ENCODE results near the gene CYBC1.

The CYBC1 gene

GRCh38 chr17:82489117-82489516, 38.6 kb upstream of the CYBC1 start:
- H3K27me3 Mint-ChIP-seq = no peaks in the 10 kb centered on the region
- peaks cover 2% of the 10 kb centered on the region for H3K4me1 Mint-ChIP-seq (ENCODE audit: low read depth)
- H3K27ac Mint-ChIP-seq = no peak overlapping the region
- H3K9me3 Mint-ChIP-seq = no peaks in the 10 kb centered on the region
- H3K4me3 Mint-ChIP-seq = no peak overlapping the region
- intact Hi-C loops (cut with micrococcal nuclease) = no loop called here
- H3K36me3 Mint-ChIP-seq (ENCODE audit: low read depth) = peaks cover 56% of the 10 kb centered on the region

GRCh38 chr17:82487910-82488309, 37.4 kb upstream of the CYBC1 start:
- Mint-ChIP-seq H3K4me1 (ENCODE audit: low read depth) (no peaks in the 10 kb centered on the region), H3K27ac (no peak overlapping the region), H3K9me3 (no peaks in the 10 kb centered on the region), H3K27me3 (no peaks in the 10 kb centered on the region), H3K36me3 (ENCODE audit: low read depth) (peaks cover 68% of the 10 kb centered on the region), H3K4me3 (no peak overlapping the region)
- intact Hi-C loops (cut with micrococcal nuclease) = no loop called here

- Mint-ChIP-seq H3K9me3 (no peaks in the 10 kb centered on the region), H3K36me3 (ENCODE audit: low read depth) (peaks cover 82% of the 10 kb centered on the region), H3K27me3 (no peaks in the 10 kb centered on the region), H3K4me1 (ENCODE audit: low read depth) (no peaks in the 10 kb centered on the region), H3K27ac (peak overlapping the region; percentile 34), H3K4me3 (no peak overlapping the region)
- intact Hi-C loops (cut with micrococcal nuclease) = no loop called here
Observed at GRCh38 chr17:82486231-82487094, 35.9 kb upstream of the CYBC1 start.

GRCh38 chr17:82483836-82484235, 33.3 kb upstream of the CYBC1 start:
- no peaks in the 10 kb centered on the region for H3K9me3 Mint-ChIP-seq
- H3K4me1 Mint-ChIP-seq (ENCODE audit: low read depth) = peaks cover 5% of the 10 kb centered on the region
- peaks cover 100% of the 10 kb centered on the region for H3K36me3 Mint-ChIP-seq (ENCODE audit: low read depth)
- H3K27me3 Mint-ChIP-seq = no peaks in the 10 kb centered on the region
- H3K4me3 Mint-ChIP-seq = no peak overlapping the region
- intact Hi-C loops (cut with micrococcal nuclease) = loop anchor here (5.0 kb wide), 1 partner anchor 68 kb away; no protein-coding TSS in a partner anchor
- H3K27ac Mint-ChIP-seq = no peak overlapping the region

GRCh38 chr17:82483204-82483660, 32.7 kb upstream of the CYBC1 start:
- H3K27me3 Mint-ChIP-seq = no peaks in the 10 kb centered on the region
- peaks cover 100% of the 10 kb centered on the region for H3K36me3 Mint-ChIP-seq (ENCODE audit: low read depth)
- H3K4me3 Mint-ChIP-seq = no peak overlapping the region
- intact Hi-C loops (cut with micrococcal nuclease) = loop anchor here (5.0 kb wide), 1 partner anchor 69 kb away; no protein-coding TSS in a partner anchor
- H3K27ac Mint-ChIP-seq = no peak overlapping the region
- H3K9me3 Mint-ChIP-seq = no peaks in the 10 kb centered on the region
- peaks cover 6% of the 10 kb centered on the region for H3K4me1 Mint-ChIP-seq (ENCODE audit: low read depth)

- Mint-ChIP-seq H3K4me1 (ENCODE audit: low read depth) (peaks cover 6% of the 10 kb centered on the region), H3K9me3 (no peaks in the 10 kb centered on the region), H3K27ac (no peak overlapping the region), H3K4me3 (no peak overlapping the region), H3K27me3 (no peaks in the 10 kb centered on the region), H3K36me3 (ENCODE audit: low read depth) (peaks cover 100% of the 10 kb centered on the region)
- intact Hi-C loops (cut with micrococcal nuclease) = loop anchor here (5.0 kb wide), 1 partner anchor 72 kb away; no protein-coding TSS in a partner anchor
Observed at GRCh38 chr17:82480318-82480717, 29.8 kb upstream of the CYBC1 start.

GRCh38 chr17:82479602-82480001, 29.1 kb upstream of the CYBC1 start:
- H3K9me3 Mint-ChIP-seq = no peaks in the 10 kb centered on the region
- H3K36me3 Mint-ChIP-seq (ENCODE audit: low read depth) = peaks cover 100% of the 10 kb centered on the region
- H3K27me3 Mint-ChIP-seq = no peaks in the 10 kb centered on the region
- intact Hi-C loops (cut with micrococcal nuclease) = loop anchor here (5.0 kb wide), 1 partner anchor 73 kb away; no protein-coding TSS in a partner anchor
- H3K4me1 Mint-ChIP-seq (ENCODE audit: low read depth) = peaks cover 6% of the 10 kb centered on the region
- peak overlapping the region; percentile 10 for H3K27ac Mint-ChIP-seq
- H3K4me3 Mint-ChIP-seq = no peak overlapping the region

- no peak overlapping the region for H3K27ac Mint-ChIP-seq
- no peak overlapping the region for H3K4me3 Mint-ChIP-seq
- H3K27me3 Mint-ChIP-seq = no peaks in the 10 kb centered on the region
- H3K9me3 Mint-ChIP-seq = no peaks in the 10 kb centered on the region
- intact Hi-C loops (cut with micrococcal nuclease) = no loop called here
- peaks cover 6% of the 10 kb centered on the region for H3K4me1 Mint-ChIP-seq (ENCODE audit: low read depth)
- H3K36me3 Mint-ChIP-seq (ENCODE audit: low read depth) = peaks cover 99% of the 10 kb centered on the region
Observed at GRCh38 chr17:82477934-82478333, 27.4 kb upstream of the CYBC1 start.

- H3K4me3 Mint-ChIP-seq = no peak overlapping the region
- intact Hi-C loops (cut with micrococcal nuclease) = no loop called here
- peaks cover 97% of the 10 kb centered on the region for H3K36me3 Mint-ChIP-seq (ENCODE audit: low read depth)
- H3K4me1 Mint-ChIP-seq (ENCODE audit: low read depth) = peaks cover 6% of the 10 kb centered on the region
- H3K27ac Mint-ChIP-seq = no peak overlapping the region
- H3K27me3 Mint-ChIP-seq = no peaks in the 10 kb centered on the region
- no peaks in the 10 kb centered on the region for H3K9me3 Mint-ChIP-seq
Observed at GRCh38 chr17:82475458-82475857, 24.9 kb upstream of the CYBC1 start.

- intact Hi-C loops (cut with micrococcal nuclease) = no loop called here
- peaks cover 6% of the 10 kb centered on the region for H3K4me1 Mint-ChIP-seq (ENCODE audit: low read depth)
Observed at GRCh38 chr17:82474223-82475010, 23.9 kb upstream of the CYBC1 start.

GRCh38 chr17:82470065-82470464, 19.5 kb upstream of the CYBC1 start:
- Mint-ChIP-seq H3K9me3 (no peaks in the 10 kb centered on the region), H3K27me3 (no peaks in the 10 kb centered on the region), H3K4me3 (no peak overlapping the region), H3K27ac (no peak overlapping the region), H3K36me3 (ENCODE audit: low read depth) (peaks cover 97% of the 10 kb centered on the region), H3K4me1 (ENCODE audit: low read depth) (no peaks in the 10 kb centered on the region)
- intact Hi-C loops (cut with micrococcal nuclease) = no loop called here

More at GRCh38 chr17:82474223-82475010, 23.9 kb upstream of the CYBC1 start:
- Mint-ChIP-seq H3K36me3 (ENCODE audit: low read depth) (peaks cover 97% of the 10 kb centered on the region), H3K27me3 (no peaks in the 10 kb centered on the region), H3K4me3 (no peak overlapping the region), H3K9me3 (no peaks in the 10 kb centered on the region), H3K27ac (no peak overlapping the region)

GRCh38 chr17:82468692-82469091, 18.1 kb upstream of the CYBC1 start:
- peaks cover 98% of the 10 kb centered on the region for H3K36me3 Mint-ChIP-seq (ENCODE audit: low read depth)
- H3K27me3 Mint-ChIP-seq = no peaks in the 10 kb centered on the region
- peaks cover 6% of the 10 kb centered on the region for H3K4me1 Mint-ChIP-seq (ENCODE audit: low read depth)
- no peak overlapping the region for H3K27ac Mint-ChIP-seq
- intact Hi-C loops (cut with micrococcal nuclease) = no loop called here
- no peaks in the 10 kb centered on the region for H3K9me3 Mint-ChIP-seq
- no peak overlapping the region for H3K4me3 Mint-ChIP-seq

- H3K27ac Mint-ChIP-seq = no peak overlapping the region
- H3K4me1 Mint-ChIP-seq (ENCODE audit: low read depth) = peaks cover 21% of the 10 kb centered on the region
- no peaks in the 10 kb centered on the region for H3K9me3 Mint-ChIP-seq
- intact Hi-C loops (cut with micrococcal nuclease) = no loop called here
- peaks cover 100% of the 10 kb centered on the region for H3K36me3 Mint-ChIP-seq (ENCODE audit: low read depth)
- H3K4me3 Mint-ChIP-seq = no peak overlapping the region
- no peaks in the 10 kb centered on the region for H3K27me3 Mint-ChIP-seq
Observed at GRCh38 chr17:82465023-82465603, 14.6 kb upstream of the CYBC1 start.

GRCh38 chr17:82464567-82464929, 14.0 kb upstream of the CYBC1 start:
- H3K4me3 Mint-ChIP-seq = no peak overlapping the region
- H3K27ac Mint-ChIP-seq = no peak overlapping the region
- intact Hi-C loops (cut with micrococcal nuclease) = no loop called here
- H3K4me1 Mint-ChIP-seq (ENCODE audit: low read depth) = peaks cover 26% of the 10 kb centered on the region
- H3K27me3 Mint-ChIP-seq = no peaks in the 10 kb centered on the region
- H3K36me3 Mint-ChIP-seq (ENCODE audit: low read depth) = peaks cover 98% of the 10 kb centered on the region
- no peaks in the 10 kb centered on the region for H3K9me3 Mint-ChIP-seq
